G401 (cell line): ENCODE data around the gene FXYD1. TPM values are rescaled to one million over a fixed set of nuclear protein-coding genes. Genes with fewer than 3 reads are reported as not detected.
"Not testable (repeated sequence)": the region's sequence is repeated elsewhere in the genome, so short reads cannot be mapped to it uniquely, and the experiment has no call there.

Experiments used
- DNase-seq: peaks from one replicate; pipeline ENCODE4 v3.0.0-alpha.2; 2015; ENCODE audit warnings: low spot score
- in situ Hi-C: cut with HindIII; loops from 2 replicates; pipeline ENCODE4 v1.10.0; 2016; ENCODE audit warnings: low sequenced_read_pairs, mixed read lengths
- total RNA-seq: library from RNA; depleted of rRNA; stranded (reverse); fragments of >200 nt; shearing (Covaris generic); gene quantifications from 2 replicates; pipeline ENCODE4 v1.2.3, GENCODE V29; 2014; rRNA removed

FXYD1 gene
- not detected in 2 replicates for total RNA-seq

DNA sequence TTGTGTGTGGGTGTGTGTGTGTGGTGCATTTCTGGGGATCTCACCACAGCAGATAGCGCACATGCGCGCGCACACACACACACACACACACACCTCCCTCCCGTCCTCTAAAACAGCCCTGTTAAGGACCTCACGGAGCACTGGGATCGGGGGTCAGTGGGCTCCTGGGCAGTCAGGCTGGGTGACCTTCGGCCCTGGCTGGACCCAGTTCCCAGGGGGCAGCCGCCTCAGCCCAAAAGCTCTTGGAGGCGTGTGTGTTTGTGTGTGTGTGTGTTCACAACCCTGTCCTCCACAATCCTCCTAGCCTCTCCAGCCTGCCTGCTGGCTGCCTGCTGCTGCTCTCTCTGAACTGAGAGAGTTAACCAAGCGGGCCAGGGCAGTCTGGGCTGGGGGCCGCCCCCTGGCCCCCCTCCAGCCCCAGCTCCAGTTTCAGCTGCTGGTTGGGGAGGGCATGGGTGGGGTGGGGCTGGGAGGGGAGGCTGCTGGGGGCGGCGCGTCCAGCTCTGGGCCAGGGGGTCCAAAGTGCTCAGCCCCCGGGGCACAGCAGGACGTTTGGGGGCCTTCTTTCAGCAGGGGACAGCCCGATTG, at the start of gene FXYD1:
TSS of gene FXYD1 (plus strand) at position 520 of the 588 bp plus-strand sequence. CDS start 1,256 bp downstream, outside the sequence.
- no peak for DNase-seq
- in situ Hi-C loops, result no loop called here

GRCh38 chr19:35089554-35089953, 49.1 kb upstream of the FXYD1 start:
- in situ Hi-C loops, result no loop called here
- DNase-seq, result no peak

DNA sequence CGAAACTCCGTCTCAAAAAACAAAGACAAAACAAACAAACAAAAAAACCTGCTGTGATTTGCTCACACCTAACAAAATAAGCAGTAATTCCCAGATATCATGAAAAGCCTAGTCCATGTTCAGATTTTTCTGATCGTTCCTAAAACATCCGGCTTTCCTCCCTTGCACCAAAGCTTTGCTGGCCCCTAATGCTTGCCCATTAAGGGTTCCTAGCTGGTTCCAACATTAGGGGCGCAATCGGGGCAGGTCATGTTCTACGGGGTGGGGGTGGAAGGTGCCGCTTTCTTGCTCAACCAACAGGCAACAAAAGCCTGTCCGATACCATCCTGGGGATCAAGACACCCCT, 48.5 kb upstream of the FXYD1 start:
- in situ Hi-C loops, result no loop called here
- DNase-seq, result no peak

DNA sequence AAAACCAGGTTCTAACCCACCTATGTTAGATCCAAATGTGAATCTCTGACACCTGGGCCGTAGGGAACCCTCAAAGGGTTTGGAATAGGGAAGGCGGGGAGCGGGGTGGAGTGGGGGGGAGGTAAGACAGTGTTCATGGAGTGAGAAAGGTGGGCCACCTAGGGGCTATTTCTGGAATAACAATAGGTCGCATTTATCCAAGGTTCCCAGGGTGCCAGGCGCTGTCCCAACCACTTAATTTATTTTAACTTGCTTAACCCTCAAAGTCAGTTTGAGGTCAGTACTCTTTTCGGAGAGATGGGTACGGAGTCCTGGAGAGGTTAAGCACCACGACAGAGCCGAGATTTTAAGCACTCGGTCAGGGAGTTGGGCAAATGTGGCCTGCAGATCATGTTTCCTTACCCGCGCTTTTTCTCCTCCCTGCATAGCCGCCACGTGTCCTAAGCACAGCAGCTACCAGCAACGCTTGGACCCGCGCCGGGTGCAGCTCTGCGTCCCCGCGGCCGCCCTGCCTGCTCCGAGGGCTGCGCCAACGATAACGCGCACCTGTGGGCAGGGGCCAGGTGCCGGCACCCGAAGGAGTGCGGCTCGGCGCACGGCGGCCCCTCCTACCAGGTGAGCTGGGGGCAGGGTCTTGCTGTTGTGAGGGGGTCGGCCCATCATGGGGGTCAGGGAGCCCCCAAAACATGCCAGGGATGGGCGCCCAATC, 48.0 kb upstream of the FXYD1 start:
- in situ Hi-C loops, result no loop called here
- peak; percentile 87 for DNase-seq

DNA sequence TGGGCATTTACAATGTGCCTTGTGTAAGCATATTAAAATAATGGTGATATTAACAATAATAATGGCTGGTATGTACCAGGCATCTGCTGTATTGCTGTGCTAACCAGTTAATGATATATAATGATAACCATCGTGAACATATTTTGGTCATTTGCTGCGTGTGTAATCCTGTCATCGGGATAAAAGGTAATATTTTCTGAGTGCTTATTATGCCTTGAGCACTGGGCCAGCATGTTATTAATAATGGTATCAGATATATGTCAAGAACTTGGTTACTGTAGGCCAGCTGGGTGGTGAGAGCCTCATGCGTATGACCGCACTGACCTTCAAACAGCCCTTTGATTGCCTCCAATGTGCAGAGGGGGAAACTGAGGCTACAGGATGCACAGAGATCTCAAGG, 45.2 kb upstream of the FXYD1 start:
- in situ Hi-C loops, result no loop called here
- no peak for DNase-seq

- no peak for DNase-seq
- in situ Hi-C loops, result no loop called here
Observed at GRCh38 chr19:35093941-35094647, 44.5 kb upstream of the FXYD1 start.

- in situ Hi-C loops, result no loop called here
Observed at GRCh38 chr19:35094656-35095055, 44.0 kb upstream of the FXYD1 start.

DNA sequence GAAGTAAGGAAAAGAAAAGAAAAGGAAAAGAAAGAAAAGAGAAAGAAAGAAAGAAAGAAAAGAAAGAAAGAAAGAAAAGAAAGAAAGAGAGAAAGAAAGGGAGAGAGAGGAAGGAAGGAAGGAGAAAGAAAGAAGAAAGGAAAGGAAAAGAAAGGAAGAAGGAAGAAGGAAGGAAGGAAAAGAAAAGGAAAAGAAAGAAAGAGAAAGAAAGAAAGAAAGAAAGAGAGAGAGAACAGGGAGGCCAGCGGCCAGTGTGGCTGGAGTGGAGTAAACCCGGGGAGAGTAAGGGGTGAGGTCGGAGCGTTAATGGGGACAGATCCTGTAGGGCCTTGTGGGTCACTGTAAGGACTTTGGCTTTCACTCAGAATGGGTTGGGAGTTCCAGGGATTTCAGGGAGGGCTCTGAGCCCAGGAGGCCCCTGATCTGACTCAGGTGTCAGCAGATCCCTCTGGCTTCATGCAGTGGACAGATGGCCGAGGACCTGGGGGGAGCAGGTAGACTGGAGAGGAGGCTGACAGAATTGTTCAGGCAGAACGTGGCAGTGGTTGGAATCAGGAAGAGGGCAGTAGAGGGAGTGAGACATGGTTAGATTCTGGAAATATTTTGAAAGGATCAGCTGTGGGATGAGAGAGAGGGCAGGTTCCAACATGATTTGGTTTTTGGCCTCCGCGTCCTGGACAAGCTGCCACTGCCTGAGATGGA, 42.8 kb upstream of the FXYD1 start:
- in situ Hi-C loops, result no loop called here

More at GRCh38 chr19:35094656-35095055, 44.0 kb upstream of the FXYD1 start:
- no peak for DNase-seq

GRCh38 chr19:35098413-35099049, 40.1 kb upstream of the FXYD1 start:
- DNase-seq, result peak; percentile 57
- in situ Hi-C loops, result no loop called here

More for the DNA sequence above, 42.8 kb upstream of the FXYD1 start:
- peak; percentile 98 for DNase-seq

DNA sequence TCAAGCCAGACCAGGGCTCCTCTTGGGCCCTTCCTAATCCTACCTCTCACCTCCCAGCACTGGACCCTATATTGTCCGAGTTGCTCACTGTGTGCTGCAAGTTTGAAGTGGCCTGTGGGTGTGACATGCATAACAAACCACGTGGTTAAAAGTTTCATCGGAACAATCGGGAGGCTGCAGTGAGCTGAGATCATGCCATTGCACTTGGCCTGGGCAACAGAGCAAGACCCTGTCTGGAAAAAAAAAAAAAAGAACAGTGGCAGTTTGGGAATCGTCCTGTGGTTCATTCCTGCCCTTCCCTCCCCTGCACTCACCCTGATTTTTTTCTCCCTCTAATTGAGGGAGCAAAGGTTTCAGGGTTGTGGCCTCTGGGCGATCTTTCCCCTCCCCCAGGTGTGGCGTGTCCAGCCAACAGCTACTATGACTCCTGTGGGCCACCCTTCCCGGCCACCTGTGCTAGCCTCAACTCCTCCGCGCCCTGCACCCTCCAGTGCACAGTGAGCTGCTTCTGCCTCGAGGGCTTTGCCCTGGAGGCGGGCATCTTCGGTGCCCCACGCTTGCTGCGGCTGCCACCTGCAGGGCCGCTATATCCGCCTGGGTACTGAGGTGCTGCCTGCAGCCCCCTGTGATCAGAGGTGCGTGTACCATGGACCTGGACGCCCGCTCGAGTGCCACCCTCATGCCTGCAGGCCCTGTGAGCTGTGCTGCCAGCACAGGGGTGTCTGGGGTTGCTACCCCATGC, 39.3 kb upstream of the FXYD1 start:
- DNase-seq, result no peak
- in situ Hi-C loops, result no loop called here

DNA sequence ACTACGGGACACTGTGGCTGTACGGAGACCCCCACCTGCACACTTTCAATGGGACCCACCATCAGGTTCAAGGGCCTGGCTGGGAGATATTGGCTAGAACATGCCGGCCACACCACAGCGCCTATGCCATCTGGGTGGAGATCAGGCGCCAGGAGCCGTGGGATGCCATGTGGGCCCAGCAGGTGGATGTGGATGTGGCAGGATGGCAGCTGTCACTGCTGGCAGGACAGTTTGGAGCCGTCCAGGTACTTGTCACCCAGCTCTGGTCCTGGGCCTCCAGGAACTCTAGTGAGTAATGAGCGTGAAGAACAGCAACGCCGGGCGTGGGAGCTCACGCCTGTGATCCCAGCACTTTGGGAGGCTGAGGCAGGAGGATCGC, 38.7 kb upstream of the FXYD1 start:
- DNase-seq, result peak; percentile 63
- in situ Hi-C loops, result no loop called here

- in situ Hi-C loops, result no loop called here
- DNase-seq, result no peak
Observed at GRCh38 chr19:35100588-35101533, 37.8 kb upstream of the FXYD1 start.

DNA sequence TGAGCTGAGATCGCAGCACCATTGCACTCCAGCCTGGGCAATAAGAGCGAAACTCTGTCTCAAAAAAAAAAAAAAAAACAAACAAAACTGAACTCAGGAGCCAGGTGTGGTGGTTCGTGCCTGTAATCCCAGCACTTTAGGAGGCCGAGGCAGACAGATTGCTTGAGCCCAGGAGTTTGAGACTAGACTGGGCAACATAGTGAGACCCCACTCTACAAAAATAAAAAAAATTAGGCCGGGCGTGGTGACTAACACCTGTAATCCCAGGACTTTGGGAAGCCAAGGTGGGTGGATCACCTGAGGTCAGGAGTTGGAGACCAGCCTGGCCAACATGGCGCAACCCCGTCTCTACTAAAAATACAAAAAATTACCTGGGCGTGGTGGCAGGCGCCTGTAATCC, 36.7 kb upstream of the FXYD1 start:
- DNase-seq, in situ Hi-C loops: not testable (repeated sequence)

- DNase-seq, in situ Hi-C loops: not testable (repeated sequence)
Observed at GRCh38 chr19:35103614-35104013, 35.0 kb upstream of the FXYD1 start.

DNA sequence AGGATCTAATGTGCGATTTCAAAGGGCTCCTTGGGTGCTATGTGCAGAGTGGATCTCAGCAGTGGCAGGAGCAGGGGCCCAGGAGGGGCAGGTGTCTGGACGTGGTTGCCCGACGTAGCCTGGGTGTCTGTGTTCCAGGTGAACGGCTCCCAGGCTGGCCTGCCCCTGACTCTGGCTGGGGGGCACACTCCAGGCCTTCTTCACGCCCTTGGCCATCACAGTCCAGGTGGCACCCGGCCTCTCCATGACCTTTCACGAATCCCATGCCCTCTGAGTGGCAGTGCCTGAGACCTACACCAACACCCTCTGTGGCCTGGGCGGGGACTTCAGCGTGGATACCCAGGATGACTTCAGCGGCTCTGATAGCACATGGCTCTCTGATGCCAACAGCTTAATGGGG, 34.3 kb upstream of the FXYD1 start:
- no peak for DNase-seq
- in situ Hi-C loops, result no loop called here

- no peak for DNase-seq
- in situ Hi-C loops, result no loop called here
Observed at GRCh38 chr19:35105047-35105410, 33.6 kb upstream of the FXYD1 start.

- no peak for DNase-seq
- in situ Hi-C loops, result no loop called here
Observed at GRCh38 chr19:35105411-35106290, 33.0 kb upstream of the FXYD1 start.
